Vagina (tissue), 2 donors: ENCODE measurements around the gene SHISA6.

Experiments
- CTCF ChIP-seq, 3 experiments: fragments of 450-650 bp in 2 of 3; fragments of 200-600 bp in 1 of 3; sonication (generic) in 1 of 3; IDR thresholded peaks; one replicate each; pipeline ENCODE4 v1.5.1; 2017 to 2019; ENCODE audit warnings: antibody characterized with exemption in 3 of 3, mild to moderate bottlenecking in 2 of 3, moderate library complexity in 2 of 3
- POLR2A ChIP-seq, 2 donors: fragments of 450-650 bp; IDR thresholded peaks; one replicate each; pipeline ENCODE4 v1.6.1; 2017; ENCODE audit warnings: antibody characterized with exemption in 2 of 2, mild to moderate bottlenecking in 2 of 2, moderate library complexity in 2 of 2

GRCh38 chr17:11328770-11329169 is 87.8 kb downstream of the SHISA6 start:
- TF ChIP-seq CTCF (IDR thresholded peaks at IDR 0.05) = no peak
- no peak for TF ChIP-seq POLR2A (IDR thresholded peaks at IDR 0.05)
